Spleen (tissue), 7 donors: ENCODE data around the gene CA12.

Experiments
- POLR2A ChIP-seq, 3 donors: fragments of 450-650 bp; IDR thresholded peaks; one replicate each; pipeline ENCODE4 v1.5.1; 2017; ENCODE audit warnings: antibody characterized with exemption in 3 of 3, mild to moderate bottlenecking in 1 of 3
- POLR2AphosphoS5 ChIP-seq, 3 donors: sonication (generic); formaldehyde crosslinking; IDR thresholded peaks; one replicate each; pipeline ENCODE4 v1.5.1; 2017; ENCODE audit warnings: antibody characterized with exemption in 3 of 3
- TF ChIP-seq, protein P1 (sequence below), 11 experiments: fragments of 200-600 bp in 7 of 11; fragments of 450-650 bp in 4 of 11; sonication (generic) in 4 of 11; IDR thresholded peaks in 8 of 11; conservative IDR thresholded peaks in 3 of 11; 1 replicate in 7 of 11; 2 replicates in 4 of 11; pipeline versions ENCODE4 v1.4.0 to v1.8.0; 2016 to 2021; ENCODE audit warnings: antibody characterized with exemption in 11 of 11, inconsistent platforms in 4 of 11, mild to moderate bottlenecking in 1 of 11
- donor health status: DM: no; HTN: no; CAD: no; lungs with moderate emphysema.
- donor health status: DM: no; HTN: no; CAD: no.
- donor health status: DM: no; HTN: no; CAD: no.

DNA sequence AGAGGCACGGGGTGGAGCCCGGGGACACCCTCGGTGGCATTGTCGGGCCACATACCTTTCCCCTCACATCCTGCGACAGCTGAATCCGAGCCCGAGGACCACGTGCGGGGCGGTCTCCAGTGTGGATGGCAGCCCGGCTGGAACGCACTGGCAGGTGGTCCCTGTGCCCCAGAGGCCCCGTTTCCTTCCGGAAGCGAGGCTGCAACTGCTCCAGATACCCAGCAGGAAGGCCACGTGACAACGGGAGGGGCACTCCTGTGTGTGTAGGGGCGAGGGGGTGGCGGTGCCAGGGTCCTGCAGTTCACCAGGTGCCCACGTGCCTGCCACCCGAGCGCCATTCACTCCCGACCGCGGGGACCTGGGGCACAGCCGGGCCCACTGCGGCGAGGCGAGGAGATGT is 60.2 kb downstream of the CA12 start:
- TF ChIP-seq, protein P1, sequence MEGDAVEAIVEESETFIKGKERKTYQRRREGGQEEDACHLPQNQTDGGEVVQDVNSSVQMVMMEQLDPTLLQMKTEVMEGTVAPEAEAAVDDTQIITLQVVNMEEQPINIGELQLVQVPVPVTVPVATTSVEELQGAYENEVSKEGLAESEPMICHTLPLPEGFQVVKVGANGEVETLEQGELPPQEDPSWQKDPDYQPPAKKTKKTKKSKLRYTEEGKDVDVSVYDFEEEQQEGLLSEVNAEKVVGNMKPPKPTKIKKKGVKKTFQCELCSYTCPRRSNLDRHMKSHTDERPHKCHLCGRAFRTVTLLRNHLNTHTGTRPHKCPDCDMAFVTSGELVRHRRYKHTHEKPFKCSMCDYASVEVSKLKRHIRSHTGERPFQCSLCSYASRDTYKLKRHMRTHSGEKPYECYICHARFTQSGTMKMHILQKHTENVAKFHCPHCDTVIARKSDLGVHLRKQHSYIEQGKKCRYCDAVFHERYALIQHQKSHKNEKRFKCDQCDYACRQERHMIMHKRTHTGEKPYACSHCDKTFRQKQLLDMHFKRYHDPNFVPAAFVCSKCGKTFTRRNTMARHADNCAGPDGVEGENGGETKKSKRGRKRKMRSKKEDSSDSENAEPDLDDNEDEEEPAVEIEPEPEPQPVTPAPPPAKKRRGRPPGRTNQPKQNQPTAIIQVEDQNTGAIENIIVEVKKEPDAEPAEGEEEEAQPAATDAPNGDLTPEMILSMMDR (IDR thresholded peaks at IDR 0.05 in 8 of 11, conservative IDR thresholded peaks at IDR 0.05 in 3 of 11), result no peak
- TF ChIP-seq POLR2A (IDR thresholded peaks at IDR 0.05) (no peak), POLR2AphosphoS5 (IDR thresholded peaks at IDR 0.05) (no peak)
